ENCODE results near the gene IFT57. TPM values are rescaled to one million over a fixed set of nuclear protein-coding genes. Genes with fewer than 3 reads are reported as not detected.

The IFT57 gene
- polyA plus RNA-seq, 1 donor from 2014 or later, result 70.7 TPM

- no peak overlapping the region for H3K27ac ChIP-seq (ENCODE audit: low read length)
- no peaks in the 10 kb centered on the region for H4K20me1 ChIP-seq (ENCODE audit: insufficient read depth)
- no peaks in the 10 kb centered on the region for H3F3A ChIP-seq (ENCODE audit: insufficient read depth, low read length, poor library complexity, severe bottlenecking)
- no peaks in the 10 kb centered on the region for H3K9me2 ChIP-seq (ENCODE audit: insufficient read depth, low read length)
- H3K79me2 ChIP-seq (replicated peaks; ENCODE audit: insufficient read depth, low read length), result no peaks in the 10 kb centered on the region
- no peak overlapping the region for H3K4me2 ChIP-seq (ENCODE audit: low read length)
- H2AFZ ChIP-seq (ENCODE audit: low read depth, low read length), result no peak overlapping the region
- no peaks in the 10 kb centered on the region for H3K36me3 ChIP-seq (ENCODE audit: insufficient read depth, low read length)
- H3K9me3 ChIP-seq (ENCODE audit: low read length), result no peaks in the 10 kb centered on the region
- no peaks in the 10 kb centered on the region for H3K27me3 ChIP-seq (ENCODE audit: insufficient read depth, low read depth, low read length)
- TF ChIP-seq MXI1 (conservative IDR thresholded peaks at IDR 0.05; ENCODE audit: poor library complexity, severe bottlenecking) (no peak), EZH2 (IDR thresholded peaks at IDR 0.05; ENCODE audit: borderline replicate concordance, insufficient read depth, low read length, poor library complexity, severe bottlenecking) (no peak), TAF1 (IDR thresholded peaks at IDR 0.05; ENCODE audit: low read depth) (no peak), EP300 (conservative IDR thresholded peaks at IDR 0.05; ENCODE audit: poor library complexity, severe bottlenecking) (no peak), POLR2AphosphoS5 (IDR thresholded peaks at IDR 0.05) (no peak), RAD21 (conservative IDR thresholded peaks at IDR 0.05) (no peak), REST (IDR thresholded peaks at IDR 0.05; ENCODE audit: borderline replicate concordance) (no peak), SMC3 (conservative IDR thresholded peaks at IDR 0.05; ENCODE audit: poor library complexity) (no peak)
- TF ChIP-seq, protein P1, sequence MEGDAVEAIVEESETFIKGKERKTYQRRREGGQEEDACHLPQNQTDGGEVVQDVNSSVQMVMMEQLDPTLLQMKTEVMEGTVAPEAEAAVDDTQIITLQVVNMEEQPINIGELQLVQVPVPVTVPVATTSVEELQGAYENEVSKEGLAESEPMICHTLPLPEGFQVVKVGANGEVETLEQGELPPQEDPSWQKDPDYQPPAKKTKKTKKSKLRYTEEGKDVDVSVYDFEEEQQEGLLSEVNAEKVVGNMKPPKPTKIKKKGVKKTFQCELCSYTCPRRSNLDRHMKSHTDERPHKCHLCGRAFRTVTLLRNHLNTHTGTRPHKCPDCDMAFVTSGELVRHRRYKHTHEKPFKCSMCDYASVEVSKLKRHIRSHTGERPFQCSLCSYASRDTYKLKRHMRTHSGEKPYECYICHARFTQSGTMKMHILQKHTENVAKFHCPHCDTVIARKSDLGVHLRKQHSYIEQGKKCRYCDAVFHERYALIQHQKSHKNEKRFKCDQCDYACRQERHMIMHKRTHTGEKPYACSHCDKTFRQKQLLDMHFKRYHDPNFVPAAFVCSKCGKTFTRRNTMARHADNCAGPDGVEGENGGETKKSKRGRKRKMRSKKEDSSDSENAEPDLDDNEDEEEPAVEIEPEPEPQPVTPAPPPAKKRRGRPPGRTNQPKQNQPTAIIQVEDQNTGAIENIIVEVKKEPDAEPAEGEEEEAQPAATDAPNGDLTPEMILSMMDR (IDR thresholded peaks at IDR 0.05; ENCODE audit: poor library complexity, severe bottlenecking), result no peak
- no peak overlapping the region for H3K9ac ChIP-seq (ENCODE audit: low read length)
- no peak overlapping the region for H3K4me3 ChIP-seq (ENCODE audit: low read length)
Measured at GRCh38 chr3:108153451-108153981, 68.7 kb downstream of the IFT57 start.

DNA sequence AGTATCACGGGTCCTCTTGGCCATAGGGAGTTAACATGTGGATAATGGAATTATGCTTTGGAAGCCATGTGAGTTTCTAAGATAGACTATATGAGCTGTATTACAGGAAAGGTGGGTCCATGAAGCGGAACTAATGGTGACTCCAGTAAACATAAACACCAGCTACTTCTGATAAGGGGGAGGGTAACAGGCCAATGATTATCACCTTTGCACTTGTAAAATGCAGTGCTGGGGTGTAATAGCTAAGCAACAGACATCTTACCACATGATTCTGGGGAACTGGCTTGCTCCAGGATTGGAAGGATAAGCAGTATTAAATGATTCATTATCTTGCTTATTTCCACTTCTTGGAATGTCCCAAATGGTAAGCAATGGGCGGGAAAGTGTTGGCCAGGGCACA is 70.0 kb downstream of the IFT57 start:
- H3K27me3 ChIP-seq (ENCODE audit: insufficient read depth, low read depth, low read length), result no peaks in the 10 kb centered on the region
- H3K9me3 ChIP-seq (ENCODE audit: low read length), result no peaks in the 10 kb centered on the region
- no peaks in the 10 kb centered on the region for H3K36me3 ChIP-seq (ENCODE audit: insufficient read depth, low read length)
- H3K4me2 ChIP-seq (ENCODE audit: low read length), result no peak overlapping the region
- H4K20me1 ChIP-seq (ENCODE audit: insufficient read depth), result no peaks in the 10 kb centered on the region
- no peaks in the 10 kb centered on the region for H3K79me2 ChIP-seq (replicated peaks; ENCODE audit: insufficient read depth, low read length)
- H2AFZ ChIP-seq (ENCODE audit: low read depth, low read length), result no peak overlapping the region
- no peak overlapping the region for H3K9ac ChIP-seq (ENCODE audit: low read length)
- no peaks in the 10 kb centered on the region for H3K9me2 ChIP-seq (ENCODE audit: insufficient read depth, low read length)
- no peak for TF ChIP-seq REST (IDR thresholded peaks at IDR 0.05; ENCODE audit: borderline replicate concordance)
- TF ChIP-seq EZH2 (IDR thresholded peaks at IDR 0.05; ENCODE audit: borderline replicate concordance, insufficient read depth, low read length, poor library complexity, severe bottlenecking), result no peak
- no peak for TF ChIP-seq POLR2AphosphoS5 (IDR thresholded peaks at IDR 0.05)
- no peak for TF ChIP-seq MXI1 (conservative IDR thresholded peaks at IDR 0.05; ENCODE audit: poor library complexity, severe bottlenecking)
- TF ChIP-seq, protein P1 (IDR thresholded peaks at IDR 0.05; ENCODE audit: poor library complexity, severe bottlenecking), result no peak
- no peak for TF ChIP-seq EP300 (conservative IDR thresholded peaks at IDR 0.05; ENCODE audit: poor library complexity, severe bottlenecking)
- H3K4me3 ChIP-seq (ENCODE audit: low read length), result no peak overlapping the region
- no peak overlapping the region for H3K27ac ChIP-seq (ENCODE audit: low read length)
- no peaks in the 10 kb centered on the region for H3F3A ChIP-seq (ENCODE audit: insufficient read depth, low read length, poor library complexity, severe bottlenecking)

Measured in neural cell (in vitro differentiated cells).